GM18868 (cell line): ENCODE data around the gene PALM3.

ENCODE experiments used
- ATAC-seq: cut with Tn5 transposase; IDR thresholded peaks from one replicate; pipeline ENCODE4 v1.9.1; 2021; ENCODE audit warnings: mild to moderate bottlenecking, moderate library complexity; ENCODE audit not compliant: unreplicated experiment

The PALM3 gene

GRCh38 chr19:14089662-14090508 lies 28.0 kb upstream of the PALM3 start:
- ATAC-seq = peak; percentile 28

DNA sequence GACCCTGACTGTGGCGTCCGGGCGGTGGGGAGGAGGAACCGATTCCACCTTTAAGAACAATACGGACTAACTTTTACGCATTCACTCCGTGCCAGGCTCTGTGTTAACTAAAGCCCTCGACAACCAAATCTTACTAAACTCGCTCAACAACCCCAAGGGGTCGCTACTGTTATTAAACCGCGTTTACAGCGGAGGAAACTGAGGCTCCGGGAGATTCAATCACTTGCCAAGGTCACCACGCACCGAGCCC lies 27.5 kb upstream of the PALM3 start:
- no peak for ATAC-seq

DNA sequence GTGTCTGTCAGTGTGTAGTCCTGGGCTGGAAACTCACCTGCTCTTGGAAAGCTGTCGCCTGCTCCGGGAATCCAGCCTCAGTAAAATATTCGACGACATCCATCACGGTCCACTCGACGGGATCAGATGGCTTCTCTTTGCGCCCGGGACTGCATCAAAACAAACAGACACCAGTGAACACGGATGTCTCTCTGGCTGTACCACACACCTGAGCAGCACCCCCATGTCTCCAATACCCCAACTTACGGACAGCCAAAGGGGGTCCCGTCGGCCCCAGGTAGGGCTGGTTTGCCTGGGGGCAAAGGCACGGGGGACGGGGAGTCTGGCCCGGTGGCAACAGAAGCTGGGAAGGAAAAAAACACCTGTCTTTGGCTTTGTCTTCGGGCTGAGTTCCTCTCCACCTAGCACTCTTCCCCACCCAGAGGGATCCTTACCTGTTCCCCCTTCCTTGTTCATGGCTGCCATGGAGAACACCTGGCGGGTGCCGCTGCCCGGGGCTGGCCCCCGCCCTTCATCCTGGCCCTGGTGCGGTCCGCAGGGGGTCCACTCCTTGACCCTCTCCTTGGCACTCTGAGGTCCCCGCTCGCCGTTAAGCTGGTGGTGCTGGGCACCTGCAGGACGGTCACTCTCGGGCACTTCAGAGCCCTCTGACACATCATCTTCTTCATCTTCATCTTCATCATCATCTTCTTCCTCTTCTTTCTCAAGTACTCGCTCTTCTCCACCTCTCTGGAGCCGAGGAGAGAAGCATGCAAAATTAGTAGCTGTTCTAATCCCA lies 26.9 kb upstream of the PALM3 start:
- ATAC-seq = no peak

- ATAC-seq = no peak
Measured at GRCh38 chr19:14086098-14086497, 24.2 kb upstream of the PALM3 start.

- no peak for ATAC-seq
Measured at GRCh38 chr19:14085309-14085995, 23.6 kb upstream of the PALM3 start, which contains the start of gene C19orf67. Gene C19orf67 (minus strand): TSS chr19:14085783. CDS start chr19:14085627, 156 bp downstream.

- no peak for ATAC-seq
Measured at GRCh38 chr19:14082675-14082960, 20.7 kb upstream of the PALM3 start.

DNA sequence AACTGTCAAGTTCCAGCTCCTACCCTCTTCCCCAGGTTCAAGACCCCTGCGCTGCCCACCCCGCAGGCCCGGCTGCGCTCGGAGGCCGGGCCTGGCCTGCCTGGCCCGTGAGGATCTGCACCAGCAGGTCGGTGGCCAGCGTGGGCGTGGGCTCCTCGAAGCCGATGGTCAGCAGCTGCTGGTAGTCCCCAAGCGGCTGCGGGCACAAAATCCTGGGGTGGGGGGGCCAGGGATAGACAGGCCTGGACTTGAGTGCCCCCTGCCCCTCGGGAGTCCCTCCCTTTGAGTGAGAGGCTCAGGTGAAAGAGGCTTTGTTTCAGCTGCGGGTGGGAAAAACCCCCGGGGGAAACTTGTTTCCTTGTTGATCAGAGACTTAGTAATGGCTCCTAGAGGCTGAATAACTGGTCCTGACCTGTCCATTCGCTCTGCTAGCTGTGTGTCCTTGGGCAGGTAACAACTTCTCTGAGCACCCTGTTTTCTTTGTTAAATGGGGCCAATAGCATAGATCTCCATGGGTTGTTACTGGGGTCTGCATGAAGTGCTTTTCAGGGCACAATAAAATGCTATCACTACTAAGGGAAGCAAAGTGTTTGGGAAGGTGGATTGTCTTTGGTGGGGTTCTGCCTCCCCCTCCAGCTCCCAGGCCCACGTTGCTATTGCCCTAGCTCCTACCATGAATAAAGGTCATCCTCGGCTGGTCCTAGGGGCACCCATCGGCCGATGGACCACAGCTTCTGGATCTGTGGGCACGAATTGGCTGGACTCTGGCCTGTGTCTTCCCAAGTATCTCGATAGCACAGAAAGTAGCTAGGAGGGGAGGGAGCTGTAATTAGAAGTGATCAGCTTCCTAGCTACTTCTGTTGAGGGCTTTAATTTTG lies 20.2 kb upstream of the PALM3 start:
- ATAC-seq = peak; percentile 25

DNA sequence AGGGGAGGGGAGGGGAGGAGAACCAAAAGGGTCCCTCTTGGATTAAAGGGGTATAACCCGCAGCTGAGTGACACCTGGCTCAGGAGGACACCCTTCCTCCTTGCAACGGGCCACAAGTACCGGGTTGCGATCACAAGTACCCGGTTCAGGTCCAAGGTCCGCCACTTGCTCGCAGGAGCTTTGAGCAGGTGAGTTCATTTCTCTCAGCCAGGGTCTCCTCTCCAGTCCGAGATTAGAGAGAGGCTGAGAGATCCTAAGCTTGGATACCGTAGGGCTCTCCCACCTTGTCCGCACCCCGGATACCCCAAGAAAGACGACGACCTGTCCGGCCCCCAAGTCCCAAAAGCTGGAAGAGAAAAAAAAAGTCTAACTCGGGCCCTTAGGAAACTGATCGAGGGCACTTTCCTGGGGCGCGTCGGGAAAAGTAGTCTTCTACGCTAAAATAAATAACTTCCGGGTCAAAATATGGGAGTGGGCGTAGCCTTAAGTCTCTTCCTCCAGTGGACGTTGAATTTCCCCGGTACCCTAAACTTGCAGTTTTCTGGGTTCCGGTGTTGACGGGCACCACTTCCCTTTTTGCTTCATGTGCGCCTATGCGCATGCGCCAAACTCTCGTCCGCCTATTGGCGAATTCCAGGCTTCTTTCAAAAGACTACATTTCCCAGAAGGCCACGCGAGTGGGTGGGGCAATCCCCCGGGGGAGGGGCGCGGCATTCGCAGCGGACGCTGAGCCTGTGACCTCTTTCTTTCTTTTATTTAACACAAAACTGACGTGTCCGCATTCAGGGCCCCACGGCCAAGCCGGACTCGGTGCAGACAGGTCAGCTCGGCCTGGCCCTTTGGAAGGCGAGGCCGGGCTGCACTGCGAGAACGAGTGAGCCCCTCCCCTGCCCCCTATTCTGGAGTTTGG lies 19.3 kb upstream of the PALM3 start:
- ATAC-seq = peak; percentile 83

GRCh38 chr19:14078411-14078810 lies 16.5 kb upstream of the PALM3 start:
- ATAC-seq = no peak

- ATAC-seq = no peak
Measured at GRCh38 chr19:14073925-14074838, 12.3 kb upstream of the PALM3 start.

GRCh38 chr19:14073261-14073924 lies 11.5 kb upstream of the PALM3 start:
- ATAC-seq = peak; percentile 54

GRCh38 chr19:14072535-14073260 lies 10.8 kb upstream of the PALM3 start, which contains the start of gene MISP3:
Gene MISP3 (plus strand): TSS chr19:14072786. CDS start chr19:14073310, 524 bp downstream.
- no peak for ATAC-seq

DNA sequence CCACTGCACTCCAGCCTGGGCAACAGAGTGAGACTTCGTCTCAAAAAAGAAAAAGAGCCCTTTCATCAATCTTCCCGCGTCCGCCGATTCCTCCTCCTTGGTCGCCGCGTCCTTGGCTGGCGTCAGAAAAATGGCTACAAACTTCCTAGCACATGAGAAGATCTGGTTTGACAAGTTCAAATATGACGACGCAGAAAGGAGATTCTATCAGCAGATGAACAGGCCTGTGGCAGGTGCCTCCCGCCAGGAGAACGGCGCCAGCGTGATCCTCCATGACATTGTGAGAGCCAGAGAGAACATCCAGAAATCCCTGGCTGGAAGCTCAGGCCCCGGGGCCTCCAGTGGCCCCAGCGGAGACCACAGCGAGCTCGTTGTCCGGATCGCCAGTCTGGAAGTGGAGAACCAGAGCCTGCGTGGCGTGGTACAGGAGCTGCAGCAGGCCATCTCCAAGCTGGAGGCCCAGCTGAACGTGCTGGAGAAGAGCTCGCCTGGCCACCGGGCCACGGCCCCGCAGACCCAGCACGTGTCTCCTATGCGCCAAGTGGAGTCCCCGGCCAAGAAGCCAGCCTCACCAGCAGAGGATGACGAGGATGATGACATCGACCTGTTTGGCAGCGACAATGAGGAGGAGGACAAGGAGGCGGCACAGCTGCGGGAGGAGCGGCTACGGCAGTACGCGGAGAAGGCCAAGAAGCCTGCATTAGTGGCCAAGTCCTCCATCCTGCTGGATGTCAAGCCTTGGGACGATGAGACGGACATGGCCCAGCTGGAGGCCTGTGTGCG lies 8.6 kb upstream of the PALM3 start:
- ATAC-seq = no peak

DNA sequence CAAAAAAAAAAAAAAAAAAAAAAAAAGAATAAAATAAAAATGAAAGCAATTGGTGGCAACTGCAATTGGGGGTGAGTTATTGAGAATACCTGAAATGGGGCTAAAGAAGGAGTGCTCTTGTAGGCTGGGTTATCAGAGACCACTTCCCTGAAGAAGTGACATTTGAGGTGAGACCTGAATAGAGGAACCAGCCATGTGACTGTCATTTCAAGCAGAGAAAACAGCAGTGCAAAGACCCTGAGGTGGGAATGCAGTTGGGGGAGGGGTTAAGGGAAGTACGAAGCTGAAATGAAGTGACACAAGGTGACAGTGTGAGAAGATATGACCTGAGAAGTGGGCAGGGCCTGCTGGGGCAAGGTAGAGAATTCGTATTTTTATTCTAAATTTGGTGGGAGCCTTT lies 4.3 kb upstream of the PALM3 start:
- ATAC-seq = no peak

DNA sequence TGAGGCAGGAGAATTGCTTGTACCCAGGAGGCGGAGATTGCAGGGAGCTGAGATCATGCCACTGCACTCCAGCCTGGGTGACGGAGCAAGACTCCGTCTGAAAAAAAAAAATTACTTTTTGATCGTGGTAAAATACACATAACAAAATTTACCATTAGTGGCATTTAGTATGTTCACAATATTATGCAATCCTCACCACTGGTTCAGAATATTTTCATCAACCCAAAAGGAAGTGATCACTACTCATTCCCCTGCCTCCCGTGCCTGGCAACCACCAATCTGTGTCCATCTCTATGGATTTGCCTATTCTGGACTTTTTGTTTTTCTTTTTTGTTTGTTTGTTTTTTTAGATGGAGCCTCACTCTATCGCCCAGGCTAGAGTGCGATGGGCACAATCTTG lies 1.2 kb upstream of the PALM3 start:
- no peak for ATAC-seq

- ATAC-seq = no peak
Measured at GRCh38 chr19:14062558-14062855, 631 bp upstream of the PALM3 start.
